ENCODE results near the gene MIAT. TPM values are rescaled to one million over a fixed set of nuclear protein-coding genes. Genes with fewer than 3 reads are reported as not detected.

MIAT gene
- total and polyA plus RNA-seq, 9 of the 15 experiments (the other 6 are each of a cell fraction or from before 2014, with no cell fraction given), result 0.03 to 0.93 (median 0.34) TPM

DNA sequence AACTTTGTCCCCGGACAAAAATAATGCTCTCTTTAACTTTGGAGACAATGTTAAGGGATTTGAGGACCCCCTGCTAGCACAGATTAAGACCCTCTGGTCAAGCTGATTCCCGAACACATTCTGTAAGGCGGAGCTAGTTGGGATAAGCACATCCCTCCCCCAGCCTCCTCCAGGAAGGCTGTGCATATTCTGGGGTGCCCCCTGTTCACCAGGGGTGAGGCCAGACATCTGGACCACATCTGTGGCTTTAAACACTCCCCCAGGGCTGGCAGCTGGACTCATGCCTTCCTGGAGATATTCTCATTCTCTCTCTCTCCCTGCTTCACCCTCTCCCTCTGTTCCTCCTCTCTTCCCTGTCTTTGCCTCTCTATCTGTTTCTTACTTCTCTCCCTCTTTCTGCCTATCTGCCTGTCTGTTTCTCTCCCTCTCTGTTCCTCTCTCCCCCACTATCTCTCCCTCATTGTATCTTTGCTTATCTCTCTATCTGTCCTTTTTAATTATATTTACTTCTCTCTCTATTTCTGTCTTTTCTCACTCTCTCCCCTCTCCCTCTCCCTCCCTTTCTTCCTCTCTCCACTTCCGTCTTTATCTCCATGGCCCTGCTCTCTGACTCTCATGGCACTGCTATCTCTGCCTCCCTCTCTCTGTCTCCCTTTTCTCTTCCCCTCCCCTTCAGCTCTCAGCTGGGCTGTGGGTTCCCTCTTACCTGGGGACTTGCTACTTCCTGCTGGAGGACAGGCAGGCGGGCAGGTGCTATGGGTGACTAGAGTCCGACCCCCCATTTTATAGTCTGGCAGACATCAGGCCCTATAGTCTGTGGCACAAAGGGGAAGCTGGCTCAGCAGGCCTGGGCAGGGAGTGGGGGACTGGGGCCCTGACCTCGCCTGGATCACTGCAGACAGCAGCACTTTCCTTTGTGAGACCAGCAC, 39.9 kb upstream of the MIAT start, which contains the start of gene CRYBB1 (continued):
- 0 out of 2 replicates have a peak, but pooled peaks have one; percentile 40 for TF ChIP-seq MIER1 (IDR thresholded peaks at IDR 0.05; ENCODE audit: low read depth)
- no peak for TF ChIP-seq U2AF1 (optimal IDR thresholded peaks at IDR 0.05; ENCODE audit: low read depth, low read length)
- TF ChIP-seq, protein P1, sequence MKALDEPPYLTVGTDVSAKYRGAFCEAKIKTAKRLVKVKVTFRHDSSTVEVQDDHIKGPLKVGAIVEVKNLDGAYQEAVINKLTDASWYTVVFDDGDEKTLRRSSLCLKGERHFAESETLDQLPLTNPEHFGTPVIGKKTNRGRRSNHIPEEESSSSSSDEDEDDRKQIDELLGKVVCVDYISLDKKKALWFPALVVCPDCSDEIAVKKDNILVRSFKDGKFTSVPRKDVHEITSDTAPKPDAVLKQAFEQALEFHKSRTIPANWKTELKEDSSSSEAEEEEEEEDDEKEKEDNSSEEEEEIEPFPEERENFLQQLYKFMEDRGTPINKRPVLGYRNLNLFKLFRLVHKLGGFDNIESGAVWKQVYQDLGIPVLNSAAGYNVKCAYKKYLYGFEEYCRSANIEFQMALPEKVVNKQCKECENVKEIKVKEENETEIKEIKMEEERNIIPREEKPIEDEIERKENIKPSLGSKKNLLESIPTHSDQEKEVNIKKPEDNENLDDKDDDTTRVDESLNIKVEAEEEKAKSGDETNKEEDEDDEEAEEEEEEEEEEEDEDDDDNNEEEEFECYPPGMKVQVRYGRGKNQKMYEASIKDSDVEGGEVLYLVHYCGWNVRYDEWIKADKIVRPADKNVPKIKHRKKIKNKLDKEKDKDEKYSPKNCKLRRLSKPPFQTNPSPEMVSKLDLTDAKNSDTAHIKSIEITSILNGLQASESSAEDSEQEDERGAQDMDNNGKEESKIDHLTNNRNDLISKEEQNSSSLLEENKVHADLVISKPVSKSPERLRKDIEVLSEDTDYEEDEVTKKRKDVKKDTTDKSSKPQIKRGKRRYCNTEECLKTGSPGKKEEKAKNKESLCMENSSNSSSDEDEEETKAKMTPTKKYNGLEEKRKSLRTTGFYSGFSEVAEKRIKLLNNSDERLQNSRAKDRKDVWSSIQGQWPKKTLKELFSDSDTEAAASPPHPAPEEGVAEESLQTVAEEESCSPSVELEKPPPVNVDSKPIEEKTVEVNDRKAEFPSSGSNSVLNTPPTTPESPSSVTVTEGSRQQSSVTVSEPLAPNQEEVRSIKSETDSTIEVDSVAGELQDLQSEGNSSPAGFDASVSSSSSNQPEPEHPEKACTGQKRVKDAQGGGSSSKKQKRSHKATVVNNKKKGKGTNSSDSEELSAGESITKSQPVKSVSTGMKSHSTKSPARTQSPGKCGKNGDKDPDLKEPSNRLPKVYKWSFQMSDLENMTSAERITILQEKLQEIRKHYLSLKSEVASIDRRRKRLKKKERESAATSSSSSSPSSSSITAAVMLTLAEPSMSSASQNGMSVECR (CRISPR knock-in tag; IDR thresholded peaks at IDR 0.05), result no peak
- TF ChIP-seq CBFA2T2 (conservative IDR thresholded peaks at IDR 0.05), result peak; percentile 54
- no peak for TF ChIP-seq GTF2A2 (tag; IDR thresholded peaks at IDR 0.05)
- peak; percentile 24 to 55; a peak in 2 of 4 replicates for TF ChIP-seq KDM1A (IDR thresholded peaks at IDR 0.05)
